ENCODE results near the gene ITPK1. TPM values are rescaled to one million over a fixed set of nuclear protein-coding genes. Genes with fewer than 3 reads are reported as not detected.

Gene ITPK1
- total RNA-seq, 1 experiment from 2014 or later: 88.6 TPM

DNA sequence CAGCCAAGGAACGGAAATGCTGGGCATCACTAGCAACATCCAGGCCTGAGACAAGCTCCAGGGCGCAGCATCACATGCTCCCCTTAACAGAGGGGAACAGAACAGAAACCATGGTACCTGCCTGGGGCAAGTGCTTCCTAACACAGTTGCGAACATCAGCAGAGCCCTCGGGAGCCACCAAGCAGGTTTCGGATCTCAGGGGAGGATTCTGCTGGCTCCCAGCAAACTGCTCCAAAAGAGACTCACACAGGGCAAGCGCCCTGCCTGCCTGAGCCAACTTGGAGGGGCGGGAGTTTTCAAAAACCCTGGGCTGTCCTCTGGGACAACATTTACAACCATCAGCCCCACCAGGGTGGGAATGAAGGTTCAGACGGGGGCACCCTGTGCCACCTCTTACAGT is 173.1 kb downstream of the ITPK1 start:
- Histone ChIP-seq H3K27ac (no peak overlapping the region), H3K36me3 (ENCODE audit: low read depth) (peaks cover 2% of the 10 kb centered on the region), H3K9me2 (ENCODE audit: insufficient read depth) (no peaks in the 10 kb centered on the region), H2AFZ (no peak overlapping the region), H3K27me3 (ENCODE audit: insufficient read depth, low read depth) (no peaks in the 10 kb centered on the region), H3K4me3 (no peak overlapping the region), H3K79me2 (ENCODE audit: low read depth) (no peaks in the 10 kb centered on the region), H3K4me1 (replicated peaks; ENCODE audit: insufficient read depth) (peaks cover 21% of the 10 kb centered on the region), H3F3A (ENCODE audit: insufficient read depth, low read depth) (peaks cover 8% of the 10 kb centered on the region; the same call in 1 of the 2 replicates), H3K9me3 (ENCODE audit: insufficient read depth, low read depth) (no peaks in the 10 kb centered on the region), H3K4me2 (no peak overlapping the region), H4K20me1 (ENCODE audit: insufficient read depth) (peaks cover 17% of the 10 kb centered on the region; the same call in 1 of the 2 replicates)
- TF ChIP-seq EZH2 (IDR thresholded peaks at IDR 0.05; ENCODE audit: low read depth): no peak
- TF ChIP-seq, protein P1, sequence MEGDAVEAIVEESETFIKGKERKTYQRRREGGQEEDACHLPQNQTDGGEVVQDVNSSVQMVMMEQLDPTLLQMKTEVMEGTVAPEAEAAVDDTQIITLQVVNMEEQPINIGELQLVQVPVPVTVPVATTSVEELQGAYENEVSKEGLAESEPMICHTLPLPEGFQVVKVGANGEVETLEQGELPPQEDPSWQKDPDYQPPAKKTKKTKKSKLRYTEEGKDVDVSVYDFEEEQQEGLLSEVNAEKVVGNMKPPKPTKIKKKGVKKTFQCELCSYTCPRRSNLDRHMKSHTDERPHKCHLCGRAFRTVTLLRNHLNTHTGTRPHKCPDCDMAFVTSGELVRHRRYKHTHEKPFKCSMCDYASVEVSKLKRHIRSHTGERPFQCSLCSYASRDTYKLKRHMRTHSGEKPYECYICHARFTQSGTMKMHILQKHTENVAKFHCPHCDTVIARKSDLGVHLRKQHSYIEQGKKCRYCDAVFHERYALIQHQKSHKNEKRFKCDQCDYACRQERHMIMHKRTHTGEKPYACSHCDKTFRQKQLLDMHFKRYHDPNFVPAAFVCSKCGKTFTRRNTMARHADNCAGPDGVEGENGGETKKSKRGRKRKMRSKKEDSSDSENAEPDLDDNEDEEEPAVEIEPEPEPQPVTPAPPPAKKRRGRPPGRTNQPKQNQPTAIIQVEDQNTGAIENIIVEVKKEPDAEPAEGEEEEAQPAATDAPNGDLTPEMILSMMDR (conservative IDR thresholded peaks at IDR 0.05): no peak
- intact Hi-C loops (cut with micrococcal nuclease; ENCODE audit: unreplicated experiment): no loop called here
- BruUV-seq (replicated peaks): no TSS peak
- ChIA-PET CTCF (no interaction called here), POLR2A (ENCODE audit: unreplicated experiment) (no interaction called here)
- no peak for DNase-seq

DNA sequence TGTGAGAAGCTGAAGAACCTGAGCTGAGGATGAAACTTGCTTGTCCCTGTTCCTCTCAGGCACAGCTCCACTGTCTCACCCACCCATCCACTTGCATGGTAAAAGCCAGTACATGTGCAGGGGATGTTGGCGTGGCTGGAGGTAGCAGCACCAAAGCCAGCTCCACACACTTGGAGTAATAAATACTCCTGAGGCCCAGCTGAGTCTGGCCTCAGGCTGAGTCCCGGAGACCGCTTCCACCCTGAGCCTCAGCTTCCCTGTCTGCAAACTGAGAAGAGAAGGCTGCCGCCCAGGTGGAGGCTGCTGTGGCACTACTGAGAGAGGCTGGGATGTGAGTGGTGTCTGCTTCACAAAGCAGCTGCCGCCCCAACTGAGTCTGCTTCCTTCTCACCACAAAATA is 173.6 kb downstream of the ITPK1 start:
- H3K9me3 ChIP-seq (ENCODE audit: insufficient read depth, low read depth): no peaks in the 10 kb centered on the region
- H3K4me1 ChIP-seq (replicated peaks; ENCODE audit: insufficient read depth): peaks cover 19% of the 10 kb centered on the region
- H3K4me3 ChIP-seq: no peak overlapping the region
- ChIA-PET CTCF (no interaction called here), POLR2A (ENCODE audit: unreplicated experiment) (no interaction called here)
- no peaks in the 10 kb centered on the region for H3K79me2 ChIP-seq (ENCODE audit: low read depth)
- H3K9me2 ChIP-seq (ENCODE audit: insufficient read depth): no peaks in the 10 kb centered on the region
- TF ChIP-seq EZH2 (IDR thresholded peaks at IDR 0.05; ENCODE audit: low read depth): no peak
- TF ChIP-seq, protein P1 (conservative IDR thresholded peaks at IDR 0.05): no peak
- no peak overlapping the region for H2AFZ ChIP-seq
- intact Hi-C loops (cut with micrococcal nuclease; ENCODE audit: unreplicated experiment): no loop called here
- H4K20me1 ChIP-seq (ENCODE audit: insufficient read depth): peaks cover 19% of the 10 kb centered on the region; the same call in 1 of the 2 replicates
- H3K4me2 ChIP-seq: no peak overlapping the region
- no peaks in the 10 kb centered on the region for H3K27me3 ChIP-seq (ENCODE audit: insufficient read depth, low read depth)
- H3K27ac ChIP-seq: no peak overlapping the region
- no TSS peak for BruUV-seq (replicated peaks)
- peaks cover 2% of the 10 kb centered on the region for H3K36me3 ChIP-seq (ENCODE audit: low read depth)
- peaks cover 4% of the 10 kb centered on the region; the same call in 1 of the 2 replicates for H3F3A ChIP-seq (ENCODE audit: insufficient read depth, low read depth)
- no peak for DNase-seq

DNA sequence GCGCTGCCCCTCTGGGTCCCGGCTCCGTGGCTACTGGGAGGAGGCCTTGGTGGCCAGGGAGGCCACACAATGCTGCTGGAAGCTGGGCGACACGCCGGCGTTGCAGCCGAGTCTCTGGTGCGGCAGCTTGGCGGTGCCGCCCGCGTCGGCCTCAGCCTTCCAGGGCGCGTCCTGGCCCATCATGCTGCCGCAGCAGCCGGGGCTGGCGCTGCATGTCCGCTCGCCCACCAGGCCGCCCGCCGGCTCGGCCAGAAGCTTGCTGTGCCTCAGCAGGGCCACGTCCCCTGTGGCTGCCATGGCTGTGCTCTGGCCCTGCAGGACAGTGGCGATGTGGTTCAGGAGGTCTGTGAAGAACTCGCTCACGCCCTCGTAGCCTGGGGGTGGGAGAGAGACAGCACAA is 174.2 kb downstream of the ITPK1 start:
- Histone ChIP-seq H4K20me1 (ENCODE audit: insufficient read depth) (peaks cover 21% of the 10 kb centered on the region; the same call in 1 of the 2 replicates), H3K27ac (no peak overlapping the region), H3K9me2 (ENCODE audit: insufficient read depth) (no peaks in the 10 kb centered on the region), H3K27me3 (ENCODE audit: insufficient read depth, low read depth) (no peaks in the 10 kb centered on the region), H3K79me2 (ENCODE audit: low read depth) (no peaks in the 10 kb centered on the region), H3K4me2 (no peak overlapping the region), H3K36me3 (ENCODE audit: low read depth) (peaks cover 2% of the 10 kb centered on the region), H3F3A (ENCODE audit: insufficient read depth, low read depth) (peaks cover under 1% of the 10 kb centered on the region; the same call in 1 of the 2 replicates), H2AFZ (no peak overlapping the region), H3K9me3 (ENCODE audit: insufficient read depth, low read depth) (no peaks in the 10 kb centered on the region), H3K4me3 (no peak overlapping the region), H3K4me1 (replicated peaks; ENCODE audit: insufficient read depth) (peaks cover 13% of the 10 kb centered on the region)
- POLR2A ChIA-PET (ENCODE audit: unreplicated experiment): no interaction called here
- intact Hi-C loops (cut with micrococcal nuclease; ENCODE audit: unreplicated experiment): no loop called here
- CTCF ChIA-PET: no interaction called here
- TF ChIP-seq, protein P1 (conservative IDR thresholded peaks at IDR 0.05): no peak
- TF ChIP-seq EZH2 (IDR thresholded peaks at IDR 0.05; ENCODE audit: low read depth): no peak
- BruUV-seq (replicated peaks): no TSS peak
- DNase-seq: no peak
